HG03196 (cell line): ENCODE measurements around the gene FEN1.

Experiments
- ATAC-seq: cut with Tn5 transposase; IDR thresholded peaks from one replicate; pipeline ENCODE4 v1.9.1; 2021; ENCODE audit not compliant: unreplicated experiment

The FEN1 gene

GRCh38 chr11:61840371-61840770 is 47.7 kb downstream of the FEN1 start:
- no peak for ATAC-seq

GRCh38 chr11:61841636-61842527 is 49.2 kb downstream of the FEN1 start:
- no peak for ATAC-seq

GRCh38 chr11:61842528-61842820 is 49.8 kb downstream of the FEN1 start:
- no peak for ATAC-seq

- ATAC-seq: no peak
Measured at GRCh38 chr11:61844909-61845565, 52.3 kb downstream of the FEN1 start.

- no peak for ATAC-seq
Measured at GRCh38 chr11:61846362-61847020, 53.8 kb downstream of the FEN1 start.
